Measurements from ENCODE around the gene ZDHHC13. TPM values are rescaled to one million over a fixed set of nuclear protein-coding genes. Genes with fewer than 3 reads are reported as not detected.

The ZDHHC13 gene
- total RNA-seq, 1 experiment from 2014 or later, result 21.8 TPM

GRCh38 chr11:19216021-19216420, 99.1 kb downstream of the ZDHHC13 start (continued):
- no peak for TF ChIP-seq TCF7L2 (IDR thresholded peaks at IDR 0.05; ENCODE audit: borderline replicate concordance, extremely low read depth, insufficient read depth, insufficient read length)
- no peak for TF ChIP-seq CEBPB (IDR thresholded peaks at IDR 0.05; ENCODE audit: low read depth)

GRCh38 chr11:19216709-19217374, 99.9 kb downstream of the ZDHHC13 start:
- no peak overlapping the region for H2AFZ ChIP-seq (ENCODE audit: low read depth, low read length, poor library complexity, severe bottlenecking)
- no peak for DNase-seq (ENCODE audit: low read depth, low spot score)
- ChIA-PET CTCF (no interaction called here), RAD21 (ENCODE audit: low non-redundant PET in 1 of 2, low total read pairs in 2 of 2, uncharacterized antibody in 2 of 2, unreplicated experiment in 2 of 2) (no interaction called here), POLR2A (no interaction called here)
- H4K20me1 ChIP-seq (ENCODE audit: insufficient read depth), result no peaks in the 10 kb centered on the region
- no peaks in the 10 kb centered on the region for H3K79me2 ChIP-seq (ENCODE audit: insufficient read depth, low read length)
- ATAC-seq, result no peak
- no peak overlapping the region for H3K9ac ChIP-seq (ENCODE audit: low read length)
- H3K9me3 ChIP-seq (ENCODE audit: control insufficient read depth in 1 of 2, insufficient read depth in 1 of 2, low read depth in 1 of 2, low read length in 2 of 2), result no peaks in the 10 kb centered on the region
- no peaks in the 10 kb centered on the region for H3K9me2 ChIP-seq (ENCODE audit: insufficient read depth)
- no peak overlapping the region for H3K4me3 ChIP-seq (replicated peaks in 1 of 2; ENCODE audit: low read depth in 1 of 2, low read length in 2 of 2)
- no peaks in the 10 kb centered on the region for H3K36me3 ChIP-seq (ENCODE audit: control insufficient read depth in 1 of 2, insufficient read depth in 2 of 2, low read length in 2 of 2)
- no peak for TF ChIP-seq TCF7L2 (IDR thresholded peaks at IDR 0.05; ENCODE audit: borderline replicate concordance, extremely low read depth, insufficient read depth, insufficient read length)
- TF ChIP-seq ELF1 (IDR thresholded peaks at IDR 0.05; ENCODE audit: borderline replicate concordance, low read depth), result no peak
- intact Hi-C loops (cut with micrococcal nuclease), result no loop called here
- no peak overlapping the region for H3K4me2 ChIP-seq (ENCODE audit: low read length)
- peaks cover 10% of the 10 kb centered on the region for H3K27me3 ChIP-seq (ENCODE audit: insufficient read depth, low read length)
- no peaks in the 10 kb centered on the region for H3K4me1 ChIP-seq (ENCODE audit: control insufficient read depth in 1 of 2, insufficient read depth in 2 of 2, low read length in 2 of 2)
- H3K27ac ChIP-seq (ENCODE audit: low read depth, low read length), result no peak overlapping the region
- BruUV-seq (replicated peaks), result no TSS peak

- BruUV-seq (replicated peaks), result no TSS peak
- DNase-seq (ENCODE audit: low read depth, low spot score) (no peak), ATAC-seq (no peak)
- POLR2A ChIA-PET, result no interaction called here
- Histone ChIP-seq H3K27me3 (ENCODE audit: insufficient read depth, low read length) (peaks cover 10% of the 10 kb centered on the region), H3K79me2 (ENCODE audit: insufficient read depth, low read length) (no peaks in the 10 kb centered on the region), H3K4me3 (replicated peaks in 1 of 2; ENCODE audit: low read depth in 1 of 2, low read length in 2 of 2) (no peak overlapping the region), H3K9me3 (ENCODE audit: control insufficient read depth in 1 of 2, insufficient read depth in 1 of 2, low read depth in 1 of 2, low read length in 2 of 2) (no peaks in the 10 kb centered on the region), H2AFZ (ENCODE audit: low read depth, low read length, poor library complexity, severe bottlenecking) (no peak overlapping the region), H3K4me1 (ENCODE audit: control insufficient read depth in 1 of 2, insufficient read depth in 2 of 2, low read length in 2 of 2) (no peaks in the 10 kb centered on the region), H3K36me3 (ENCODE audit: control insufficient read depth in 1 of 2, insufficient read depth in 2 of 2, low read length in 2 of 2) (no peaks in the 10 kb centered on the region; a peak in 1 of 4 replicates), H3K9me2 (ENCODE audit: insufficient read depth) (no peaks in the 10 kb centered on the region), H3K4me2 (ENCODE audit: low read length) (no peak overlapping the region), H3K9ac (ENCODE audit: low read length) (no peak overlapping the region), H4K20me1 (ENCODE audit: insufficient read depth) (no peaks in the 10 kb centered on the region), H3K27ac (ENCODE audit: low read depth, low read length) (no peak overlapping the region)
- intact Hi-C loops (cut with micrococcal nuclease), result no loop called here
- RAD21 ChIA-PET (ENCODE audit: low non-redundant PET in 1 of 2, low total read pairs in 2 of 2, uncharacterized antibody in 2 of 2, unreplicated experiment in 2 of 2), result no interaction called here
- CTCF ChIA-PET, result no interaction called here
- TF ChIP-seq ELF1 (IDR thresholded peaks at IDR 0.05; ENCODE audit: borderline replicate concordance, low read depth) (no peak), RAD21 (IDR thresholded peaks at IDR 0.05; ENCODE audit: low read depth) (no peak), CBX3 (IDR thresholded peaks at IDR 0.05; ENCODE audit: low read depth) (no peak), CEBPB (IDR thresholded peaks at IDR 0.05; ENCODE audit: low read depth) (no peak), EGR1 (IDR thresholded peaks at IDR 0.05; ENCODE audit: low read depth) (no peak), MAX (IDR thresholded peaks at IDR 0.05) (no peak), EZH2 (IDR thresholded peaks at IDR 0.05) (no peak), EZH2phosphoT487 (IDR thresholded peaks at IDR 0.05; ENCODE audit: borderline replicate concordance) (no peak), REST (IDR thresholded peaks at IDR 0.05; ENCODE audit: low read depth) (no peak), ATF3 (IDR thresholded peaks at IDR 0.05) (no peak), POLR2AphosphoS5 (IDR thresholded peaks at IDR 0.05; ENCODE audit: low read depth, low read length) (no peak), FOSL1 (IDR thresholded peaks at IDR 0.05; ENCODE audit: low read depth) (no peak), SP1 (IDR thresholded peaks at IDR 0.05; ENCODE audit: low read depth) (no peak)
Measured at GRCh38 chr11:19218216-19218615, 101.2 kb downstream of the ZDHHC13 start.

Data from HCT116 (cell line).